DND-41 (cell line): ENCODE results near the gene PRR36.

ENCODE experiments used
- EZH2 ChIP-seq: IDR thresholded peaks from 3 replicates; pipeline ENCODE4 v1.6.1; 2012; ENCODE audit warnings: borderline replicate concordance, low read depth, mild to moderate bottlenecking, moderate library complexity, low read length, inconsistent platforms; ENCODE audit not compliant: severe bottlenecking
- TF ChIP-seq, protein P1 (sequence below): IDR thresholded peaks from 2 replicates; pipeline ENCODE4 v1.5.1; 2012; ENCODE audit warnings: borderline replicate concordance, low read length, moderate library complexity, mild to moderate bottlenecking; ENCODE audit not compliant: poor library complexity, severe bottlenecking; ENCODE audit errors: extremely low read depth

GRCh38 chr19:7873304-7874075 is 700 bp downstream of the PRR36 start:
- TF ChIP-seq, protein P1, sequence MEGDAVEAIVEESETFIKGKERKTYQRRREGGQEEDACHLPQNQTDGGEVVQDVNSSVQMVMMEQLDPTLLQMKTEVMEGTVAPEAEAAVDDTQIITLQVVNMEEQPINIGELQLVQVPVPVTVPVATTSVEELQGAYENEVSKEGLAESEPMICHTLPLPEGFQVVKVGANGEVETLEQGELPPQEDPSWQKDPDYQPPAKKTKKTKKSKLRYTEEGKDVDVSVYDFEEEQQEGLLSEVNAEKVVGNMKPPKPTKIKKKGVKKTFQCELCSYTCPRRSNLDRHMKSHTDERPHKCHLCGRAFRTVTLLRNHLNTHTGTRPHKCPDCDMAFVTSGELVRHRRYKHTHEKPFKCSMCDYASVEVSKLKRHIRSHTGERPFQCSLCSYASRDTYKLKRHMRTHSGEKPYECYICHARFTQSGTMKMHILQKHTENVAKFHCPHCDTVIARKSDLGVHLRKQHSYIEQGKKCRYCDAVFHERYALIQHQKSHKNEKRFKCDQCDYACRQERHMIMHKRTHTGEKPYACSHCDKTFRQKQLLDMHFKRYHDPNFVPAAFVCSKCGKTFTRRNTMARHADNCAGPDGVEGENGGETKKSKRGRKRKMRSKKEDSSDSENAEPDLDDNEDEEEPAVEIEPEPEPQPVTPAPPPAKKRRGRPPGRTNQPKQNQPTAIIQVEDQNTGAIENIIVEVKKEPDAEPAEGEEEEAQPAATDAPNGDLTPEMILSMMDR: no peak
- TF ChIP-seq EZH2: no peak
